ENCODE data around the gene ROCK2. TPM values are rescaled to one million over a fixed set of nuclear protein-coding genes. Genes with fewer than 3 reads are reported as not detected.

The ROCK2 gene
- polyA plus RNA-seq, 5 donors, result 33.1 to 65.9 (median 58.7) TPM

DNA sequence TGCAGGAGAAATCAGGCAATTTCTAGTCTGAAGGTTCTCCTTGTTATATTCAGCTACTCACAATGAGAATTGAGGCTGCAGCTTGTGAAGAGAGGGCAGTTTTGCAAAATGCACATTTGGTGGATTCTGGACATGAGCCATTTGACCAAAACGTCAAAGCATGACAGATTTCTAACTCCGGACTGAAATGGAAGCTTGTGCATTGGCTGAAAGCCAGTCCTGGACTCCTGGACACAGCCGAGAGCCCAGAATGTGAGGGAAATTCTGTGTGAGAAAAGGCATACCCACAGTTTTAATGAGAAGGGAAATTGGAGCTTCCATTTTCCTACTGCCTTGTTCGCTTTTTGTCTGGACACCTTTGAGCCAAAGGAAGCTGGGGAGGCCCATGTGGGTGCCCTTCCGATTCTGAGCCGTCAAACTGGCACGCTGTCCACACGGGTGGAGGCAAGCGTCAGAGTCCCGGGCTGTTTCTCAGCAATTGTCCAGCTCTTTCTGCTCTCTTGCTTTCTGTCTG is 23.7 kb upstream of the ROCK2 start:
- DNase-seq, result no peak

DNA sequence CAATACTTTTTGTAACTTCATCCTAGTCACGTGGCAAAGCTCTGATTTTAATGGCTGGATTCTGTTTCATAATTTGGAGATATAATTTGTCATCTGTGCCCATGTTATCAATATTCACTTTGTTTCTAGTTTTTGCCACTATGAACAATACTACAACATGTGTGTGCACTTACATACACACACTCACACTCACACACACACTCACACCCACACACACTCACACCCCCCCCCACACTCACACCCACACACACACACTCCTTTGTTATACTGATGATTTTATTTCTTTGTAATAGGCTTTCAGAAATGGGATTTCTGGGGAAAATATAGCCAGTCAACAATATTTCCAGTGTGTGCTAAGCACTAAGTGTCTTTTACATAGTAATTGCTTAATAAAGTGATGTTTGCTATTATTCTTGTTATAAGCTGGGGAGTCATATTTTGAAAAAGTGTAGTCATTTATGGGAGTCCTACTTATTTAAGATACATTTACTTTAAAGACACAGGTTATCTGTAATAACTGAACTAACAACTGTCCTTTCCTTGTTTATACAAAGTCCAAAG is 22.8 kb upstream of the ROCK2 start:
- DNase-seq, result no peak

DNA sequence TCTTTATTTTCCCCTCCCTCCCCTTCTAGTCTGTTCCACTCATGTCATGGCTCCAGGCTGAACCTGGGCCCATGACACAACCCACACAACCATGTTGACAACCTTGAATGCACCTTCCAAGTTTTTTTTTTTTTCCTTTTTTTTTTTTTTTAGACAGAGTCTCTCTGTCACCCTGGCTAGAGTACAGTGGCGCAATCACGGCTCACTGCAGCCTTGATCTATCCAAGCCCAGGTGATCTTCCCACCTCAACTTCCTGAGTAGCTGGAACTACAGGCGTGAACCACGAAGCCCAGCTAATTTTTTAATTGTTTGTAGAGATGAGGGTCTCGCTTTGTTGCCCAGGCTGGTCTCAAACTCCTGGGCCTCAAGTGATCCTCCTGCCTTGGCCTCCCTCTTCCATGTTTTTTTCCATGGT is 21.9 kb upstream of the ROCK2 start:
- no peak for DNase-seq

DNA sequence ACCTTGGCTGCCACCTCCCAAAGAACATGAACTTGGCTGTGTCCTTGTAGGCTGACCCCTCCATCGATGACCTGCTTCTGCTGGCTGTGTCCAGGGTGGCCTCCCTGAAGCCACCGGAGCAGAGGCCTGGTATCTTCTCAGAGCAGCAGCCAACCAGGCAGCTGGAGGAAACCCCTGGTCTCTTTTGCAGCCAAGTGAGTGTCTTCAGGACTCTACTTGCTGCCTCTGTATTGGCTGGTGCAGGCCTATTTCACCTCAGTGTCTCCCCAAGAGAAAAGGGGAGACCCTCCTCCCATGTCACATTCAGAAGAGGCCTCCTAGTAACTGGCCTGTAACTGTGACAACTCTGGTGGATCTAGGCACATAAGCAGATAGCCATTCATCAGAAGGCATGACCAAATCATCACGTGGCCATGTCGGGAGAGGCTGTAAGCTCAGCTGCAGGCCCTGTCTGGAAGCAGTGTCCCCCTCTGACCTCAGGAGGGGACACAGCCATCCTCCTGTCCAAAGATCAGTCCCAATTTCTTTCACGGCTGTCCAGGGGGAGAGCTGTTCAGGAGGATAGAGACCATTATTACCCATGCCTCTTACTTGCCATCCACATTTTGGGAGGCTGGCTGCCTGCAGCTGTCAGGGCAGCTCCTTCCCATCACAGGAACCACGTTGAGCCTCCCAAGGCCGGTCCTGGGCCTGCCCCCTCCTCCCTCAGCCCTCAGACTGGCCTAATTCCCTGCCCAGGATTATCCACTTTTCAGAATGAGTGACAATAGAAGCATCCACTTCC is 20.9 kb upstream of the ROCK2 start:
- no peak for DNase-seq

DNA sequence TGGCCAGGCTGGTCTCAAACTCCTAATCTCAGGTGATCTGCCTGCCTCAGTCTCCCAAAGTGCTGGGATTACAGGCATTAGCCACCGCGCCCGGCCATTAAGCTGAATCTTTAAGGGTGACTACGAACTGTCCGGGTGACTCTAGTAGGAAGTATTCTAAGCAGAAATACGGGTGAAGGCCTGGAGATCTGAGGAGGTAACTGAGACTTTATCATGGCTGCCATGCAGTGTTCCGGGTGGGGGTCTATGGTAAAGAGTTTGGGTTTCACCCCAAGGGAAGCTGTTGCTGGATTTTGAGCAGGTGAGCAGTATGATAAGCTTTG is 20.1 kb upstream of the ROCK2 start:
- no peak for DNase-seq

DNA sequence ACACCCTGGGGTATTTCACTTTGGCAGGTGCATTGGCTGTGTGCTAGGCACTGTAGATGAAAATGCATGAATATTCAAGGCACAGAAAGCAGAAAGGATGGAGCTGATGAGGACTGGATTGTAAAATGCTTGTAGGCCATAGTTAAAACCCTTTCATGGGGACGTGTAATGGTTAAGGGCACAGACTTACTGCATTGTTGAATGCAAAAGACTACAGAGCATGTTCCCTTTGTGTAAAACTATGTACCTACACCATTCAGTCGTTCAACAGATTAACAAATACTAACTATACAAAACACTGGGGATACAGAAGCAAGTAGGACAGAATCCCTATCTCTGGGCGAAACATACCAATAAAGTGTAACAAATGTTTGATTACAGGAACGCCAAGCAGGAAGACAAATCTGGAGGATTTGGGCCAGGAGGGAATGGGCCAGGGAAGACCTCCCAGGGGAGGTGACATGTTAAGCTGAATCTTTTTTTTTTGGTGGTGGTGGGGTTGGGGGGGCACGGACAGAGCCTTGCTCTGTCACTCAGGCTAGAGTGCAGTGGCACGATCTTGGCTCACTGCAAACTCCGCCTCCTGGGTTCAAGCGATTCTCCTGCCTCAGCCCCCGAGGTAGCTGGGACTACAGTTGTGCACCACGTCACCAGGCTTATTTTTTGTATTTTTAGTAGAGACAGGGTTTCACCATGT is 19.6 kb upstream of the ROCK2 start:
- no peak for DNase-seq

DNA sequence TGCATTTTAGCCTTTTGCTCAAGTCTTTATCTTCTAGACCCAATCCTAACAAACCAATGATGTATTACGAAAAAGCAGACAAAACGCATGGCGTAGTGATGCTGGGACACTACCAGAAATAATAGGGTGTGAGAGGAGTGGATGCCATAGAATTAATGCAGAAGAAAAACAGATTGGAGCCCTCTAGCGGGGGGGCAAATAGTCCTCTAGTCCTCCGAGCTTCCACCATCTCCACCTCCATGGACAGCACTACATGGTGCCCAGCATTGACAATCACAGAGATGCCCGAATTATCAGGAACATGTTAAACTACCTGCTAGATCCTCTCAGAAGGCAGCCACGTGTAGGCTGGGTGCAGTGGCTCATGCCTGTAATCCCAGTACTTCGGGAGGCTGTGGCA is 15.4 kb upstream of the ROCK2 start:
- DNase-seq, result no peak

DNA sequence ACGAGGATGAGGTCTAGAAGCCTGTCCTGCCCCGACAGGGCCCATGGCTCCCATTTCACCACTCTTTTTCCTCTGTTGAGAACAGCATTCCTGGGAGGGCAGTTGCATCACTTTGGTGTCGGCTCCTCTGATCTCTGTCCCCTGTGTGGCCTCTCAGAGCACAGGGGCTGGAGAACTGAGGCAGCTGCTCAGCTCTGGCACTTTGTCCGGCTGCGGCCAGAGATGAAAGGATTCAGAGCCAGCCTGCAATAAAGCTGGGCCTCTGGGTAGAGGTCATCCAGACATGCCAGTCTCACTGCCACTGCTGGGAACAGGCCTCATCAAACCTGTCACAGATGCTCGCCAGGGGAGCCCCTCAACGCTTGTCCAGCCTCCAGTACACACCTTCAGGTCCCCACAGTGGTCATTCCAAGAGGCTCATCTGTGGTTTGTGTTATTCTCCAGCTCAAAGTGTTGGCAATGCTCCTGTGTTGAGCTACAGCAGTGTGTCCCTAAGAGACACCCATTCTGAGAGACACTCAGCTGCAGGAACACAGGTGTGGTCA is 13.1 kb upstream of the ROCK2 start:
- no peak for DNase-seq

DNA sequence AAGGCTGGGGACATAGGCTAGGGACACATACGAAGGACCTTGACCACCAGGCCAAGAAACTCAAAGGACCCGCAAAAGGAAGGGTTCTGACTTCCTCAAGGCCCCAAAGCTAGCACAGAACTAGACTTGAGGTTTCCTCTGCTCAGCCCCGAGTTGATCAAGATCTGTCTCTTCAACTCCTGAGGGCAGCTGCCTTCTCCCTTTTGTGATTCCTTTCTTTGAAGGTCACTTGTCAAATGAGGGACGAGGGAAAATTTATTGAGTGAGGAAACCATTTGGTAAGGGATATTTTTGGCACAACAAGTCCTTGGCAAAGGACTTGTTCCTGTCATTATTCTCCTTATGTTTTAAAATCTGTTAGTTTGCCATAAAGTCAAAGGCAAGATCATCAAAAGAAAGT is 12.3 kb upstream of the ROCK2 start:
- no peak for DNase-seq

DNA sequence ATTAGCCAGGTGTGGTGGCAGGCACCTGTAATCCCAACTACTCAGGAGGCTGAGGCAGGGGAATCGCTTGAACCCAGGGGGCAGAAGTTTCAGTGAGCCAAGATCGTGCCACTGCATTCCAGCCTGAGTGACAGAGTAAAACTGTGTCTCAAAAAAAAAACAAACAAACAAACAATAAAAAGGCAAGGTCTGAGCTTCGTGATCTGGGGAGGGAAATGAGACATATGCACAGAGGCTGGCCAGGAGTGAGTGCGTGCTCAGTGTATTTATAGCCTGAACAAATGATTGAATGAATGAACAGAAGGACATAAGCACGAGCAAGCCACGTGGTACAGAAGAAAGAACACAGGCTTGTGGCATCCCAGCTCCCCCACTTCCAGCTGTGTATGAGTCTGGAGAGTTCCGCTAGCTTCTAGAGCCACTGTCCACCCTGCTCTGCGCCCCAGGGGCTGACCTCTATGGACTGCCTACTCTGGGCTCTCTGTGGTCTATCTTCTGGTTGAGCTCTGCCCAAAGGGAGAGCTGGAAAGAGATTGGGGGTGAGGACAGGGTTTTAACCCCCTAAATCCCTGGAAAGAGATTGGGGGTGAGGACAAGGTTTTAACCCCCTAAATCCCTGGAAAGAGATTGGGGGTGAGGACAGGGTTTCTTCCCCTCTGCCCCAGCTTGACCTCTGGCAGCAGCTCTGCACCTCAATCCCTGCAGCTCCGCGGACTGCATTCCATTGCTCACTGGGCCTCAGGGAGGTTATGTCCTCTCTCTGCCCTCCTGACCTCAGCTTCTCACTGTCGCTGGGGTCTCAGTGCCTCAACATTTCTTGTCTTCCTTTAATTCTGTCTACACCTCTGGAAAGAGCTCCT is 11.0 kb upstream of the ROCK2 start:
- DNase-seq, result no peak

DNA sequence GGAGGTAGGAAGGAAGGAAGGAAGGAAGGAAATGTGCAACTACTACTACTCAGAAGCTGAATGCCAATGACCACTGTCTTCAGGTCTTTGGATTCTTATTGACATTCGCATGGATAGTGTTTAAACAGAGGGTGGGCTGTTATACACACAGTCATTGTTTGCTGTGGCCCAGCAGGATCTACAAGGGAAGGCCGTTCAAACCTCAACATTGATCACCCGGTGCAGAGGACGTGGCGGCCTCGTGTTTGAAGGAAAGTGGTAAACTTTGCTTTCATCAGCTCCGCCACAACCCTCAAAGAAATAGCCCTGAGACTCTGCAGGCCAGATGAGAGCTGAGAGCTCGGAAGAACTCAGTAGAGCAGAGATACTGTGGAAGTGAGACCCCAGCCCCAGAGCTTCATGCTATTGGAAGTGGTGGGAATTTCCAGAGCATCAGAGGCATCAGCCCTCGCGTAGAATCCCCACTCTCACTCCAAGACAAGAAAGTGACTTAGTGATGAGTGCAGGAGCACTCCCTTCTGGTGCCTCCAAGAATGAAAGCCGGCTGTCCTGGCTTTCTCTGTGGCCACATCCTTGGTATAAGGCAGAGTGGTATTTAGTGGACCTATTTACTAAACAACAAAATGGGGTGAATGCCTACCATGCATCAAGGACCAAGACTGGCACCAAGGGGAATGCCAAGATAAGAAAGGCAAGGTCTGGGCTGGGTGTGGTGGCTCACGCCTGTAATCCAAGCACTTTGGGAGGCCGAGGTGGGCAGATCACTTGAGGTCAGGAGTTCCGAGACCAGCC is 10.1 kb upstream of the ROCK2 start:
- DNase-seq, result no peak

DNA sequence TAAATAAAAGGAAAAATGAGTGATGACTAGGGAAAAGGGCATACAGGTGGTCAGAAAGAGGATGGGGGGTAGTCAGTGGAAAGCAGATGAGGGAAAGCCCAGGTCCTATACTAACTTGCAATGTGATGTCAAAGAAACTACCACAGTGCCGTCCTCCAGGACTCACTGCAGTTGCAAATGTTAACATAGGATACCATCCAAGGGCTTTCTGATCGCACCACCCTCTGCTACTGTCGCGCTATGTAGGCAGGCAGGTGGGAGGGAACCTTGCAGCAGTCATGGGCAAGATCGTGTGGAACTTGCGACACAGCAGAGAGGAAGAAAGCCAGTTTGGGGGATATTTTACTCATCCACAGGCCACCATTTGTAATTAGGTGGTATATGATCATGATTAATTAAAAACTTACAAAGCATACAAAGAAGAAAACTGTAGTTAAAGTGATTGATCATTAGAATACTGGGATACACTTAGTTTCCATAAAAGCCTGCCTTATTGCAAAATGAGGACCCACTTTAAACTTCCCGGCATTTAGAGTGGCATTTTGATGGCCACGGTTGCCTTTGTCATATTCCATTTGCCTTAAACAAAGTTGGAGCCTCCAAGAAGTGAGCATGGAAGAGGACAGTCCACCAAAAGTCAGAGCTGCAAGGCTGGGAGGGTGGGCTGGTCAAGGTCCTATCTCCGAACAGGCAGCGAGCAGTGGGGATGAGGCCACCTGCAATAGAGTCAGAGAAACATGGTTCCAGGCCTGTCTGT is 8.5 kb upstream of the ROCK2 start:
- no peak for DNase-seq

DNA sequence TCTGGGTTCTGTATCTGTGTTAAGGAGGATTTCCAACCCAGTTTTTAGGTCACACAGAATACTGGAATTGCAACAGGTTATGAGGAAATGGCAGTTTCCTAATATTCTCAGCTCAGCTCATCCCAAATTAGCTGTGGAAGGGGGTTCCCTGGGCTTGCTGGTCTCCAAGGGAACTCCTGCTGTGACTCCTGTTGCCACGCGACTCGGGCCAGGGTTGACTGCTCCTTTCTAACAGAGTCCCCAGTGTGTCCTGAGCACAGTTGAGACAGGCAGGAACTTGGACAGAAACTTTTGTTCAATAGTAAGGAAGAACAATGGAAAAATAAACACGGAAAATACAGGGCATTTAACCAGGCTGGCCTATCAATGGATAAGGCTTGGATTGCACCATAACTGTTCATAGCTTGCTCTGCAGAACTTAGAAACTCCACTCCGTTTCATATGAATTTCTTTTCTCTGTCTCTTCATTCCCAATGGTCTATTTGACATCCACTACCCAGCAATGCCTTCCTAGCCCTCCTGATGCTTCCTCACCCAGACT is 3.8 kb upstream of the ROCK2 start:
- DNase-seq, result no peak

DNA sequence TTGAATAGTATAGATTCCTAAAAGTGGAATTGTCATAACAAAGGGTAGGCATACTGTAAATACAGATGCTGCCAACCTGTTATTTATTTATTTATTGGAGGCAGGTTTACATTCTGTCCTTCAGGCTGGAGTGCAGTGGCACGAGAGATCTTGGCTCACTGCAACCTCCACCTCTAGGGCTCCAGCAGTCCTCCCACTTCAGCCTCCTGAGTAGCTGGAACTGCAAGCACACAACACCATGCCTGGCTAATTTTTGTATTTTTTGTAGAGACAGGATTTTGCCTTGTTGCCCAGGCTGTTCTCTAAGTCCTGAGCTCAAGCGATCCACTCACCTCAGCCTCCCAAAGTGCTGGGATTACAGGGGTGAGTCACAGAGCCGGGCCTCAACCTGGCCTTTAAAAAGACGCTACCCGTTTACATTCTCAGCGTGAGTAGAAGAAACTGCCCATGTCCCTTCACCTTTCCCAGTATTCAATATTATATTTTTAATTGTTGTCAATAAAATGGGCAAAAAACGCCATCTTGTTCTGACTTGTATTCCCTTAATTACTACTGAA is 3.0 kb upstream of the ROCK2 start:
- DNase-seq, result no peak

DNA sequence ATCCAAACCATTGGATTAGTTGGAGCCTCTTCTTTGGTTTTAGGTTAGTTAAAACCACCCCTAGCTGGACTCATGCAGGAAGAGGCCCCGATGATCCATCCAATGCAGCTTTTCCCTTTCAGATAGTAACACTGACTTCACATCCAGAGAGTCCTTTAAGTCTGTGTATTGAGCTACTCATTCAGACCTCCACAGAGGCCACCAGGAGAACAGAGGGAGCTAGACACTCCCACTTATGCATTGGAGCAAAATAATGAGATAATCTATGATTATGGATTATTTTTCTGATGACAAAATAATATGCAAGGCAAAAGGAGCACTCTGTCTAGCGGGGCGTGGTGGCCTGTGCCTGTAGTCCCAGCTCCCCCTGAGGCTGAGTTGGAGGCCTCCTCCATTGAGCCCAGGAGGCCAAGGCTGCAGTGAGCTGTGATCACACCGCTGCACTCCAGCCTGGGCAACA is 1.6 kb upstream of the ROCK2 start:
- no peak for DNase-seq

DNA sequence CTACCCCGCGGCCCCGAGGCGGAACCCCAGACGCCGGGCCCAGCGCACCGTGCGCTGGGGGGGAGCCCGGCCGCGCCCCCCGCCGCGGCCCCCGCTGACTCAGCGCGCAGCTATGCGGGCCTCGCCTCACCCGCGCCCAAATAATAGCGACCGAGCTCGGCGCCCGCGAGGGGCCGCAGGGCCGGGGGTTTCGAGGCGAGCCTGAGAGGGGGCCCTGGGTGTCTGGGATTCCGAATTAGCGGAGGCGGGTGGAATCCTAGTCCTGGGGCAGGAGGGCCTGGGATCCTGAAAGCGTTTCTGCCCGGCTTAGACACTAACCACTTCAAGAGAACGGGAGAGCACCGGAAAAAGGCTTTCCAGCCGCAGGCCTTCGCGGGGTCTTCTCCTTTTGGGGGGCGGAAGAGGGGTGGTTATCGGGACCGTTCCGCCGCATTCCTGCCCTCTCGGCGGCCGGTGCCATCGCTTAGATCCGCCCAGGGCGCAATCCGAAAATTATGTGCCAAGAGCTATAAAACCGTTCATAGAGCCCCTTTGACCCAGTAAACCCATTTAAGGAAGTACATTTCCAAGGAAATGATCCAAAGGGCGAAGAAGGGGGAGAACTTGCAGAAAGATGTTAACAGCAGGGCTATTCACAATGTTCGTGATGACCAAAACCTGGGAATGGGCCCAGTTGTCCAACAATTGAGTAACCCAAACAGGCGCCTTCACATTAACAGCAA is 681 bp upstream of the ROCK2 start:
- peak; percentile 76 to 78 for DNase-seq

DNA sequence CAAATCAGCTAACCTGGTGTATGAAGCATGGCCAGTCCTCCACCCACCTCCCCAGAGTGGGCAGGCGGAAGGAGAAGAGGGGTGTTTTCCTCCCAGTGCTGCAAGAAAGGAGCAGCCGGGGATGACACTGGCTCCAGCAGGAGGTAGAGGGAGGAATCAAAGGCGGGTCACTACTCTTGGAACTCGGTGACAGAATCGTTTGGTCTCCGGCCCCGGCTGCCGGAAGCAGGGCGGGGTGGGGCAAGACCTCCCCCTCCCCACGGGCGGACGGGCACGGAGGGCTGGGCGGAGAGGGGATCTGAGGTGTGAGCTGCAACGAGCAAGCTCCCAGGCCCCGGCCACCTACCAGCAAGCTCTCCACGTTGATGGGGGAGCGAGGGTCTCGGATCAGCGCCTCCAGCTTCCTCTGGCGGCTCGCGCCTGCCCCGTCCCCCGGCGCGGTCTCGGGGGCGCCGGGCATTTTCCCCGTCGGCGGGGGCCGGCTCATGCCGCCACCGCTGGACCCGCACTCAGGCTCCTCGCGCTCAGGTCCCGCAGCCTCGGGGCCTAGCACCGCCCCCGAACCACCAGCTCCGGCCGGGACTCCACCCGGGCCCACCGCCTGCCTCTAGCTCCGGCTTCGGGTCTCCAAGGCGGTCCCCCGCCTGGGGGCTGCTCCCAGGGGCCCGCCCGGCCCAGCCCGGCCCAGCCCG is 640 bp downstream of the ROCK2 start:
- DNase-seq, result peak; percentile 45 to 52

DNA sequence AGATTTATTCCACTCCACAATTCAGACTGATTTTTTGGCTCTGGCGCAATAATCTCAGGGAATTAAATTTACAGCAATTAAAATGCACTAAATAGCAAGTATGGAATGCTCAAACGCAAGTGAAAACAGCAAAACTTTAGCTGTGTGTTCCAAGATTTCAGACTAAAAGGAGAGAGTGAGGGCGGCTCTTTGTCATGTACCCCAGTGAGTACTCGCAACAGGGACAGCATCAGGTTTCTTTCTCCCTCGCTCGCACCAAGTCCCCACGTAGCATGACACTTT is 1.1 kb downstream of the ROCK2 start:
- no peak for DNase-seq

Data from right lung (tissue), 5 donors.